ENCODE measurements around the gene SFMBT2. TPM values are rescaled to one million over a fixed set of nuclear protein-coding genes. Genes with fewer than 3 reads are reported as not detected.

The SFMBT2 gene
- total and polyA plus RNA-seq, 10 of the 15 experiments (the other 5 are each of a cell fraction or from before 2014, with no cell fraction given): 2.8 to 29.6 (median 15.1) TPM

- ChIA-PET SMC1A (ENCODE audit: uncharacterized antibody, unreplicated experiment) (interaction anchor here (1.9 kb wide), 1 partner anchor 39 kb away, joined by 5 read pairs; no protein-coding TSS in a partner anchor), CTCF (no interaction called here)
Measured at GRCh38 chr10:7364474-7364873, 46.4 kb downstream of the SFMBT2 start.

More at GRCh38 chr10:7364474-7364873, 46.4 kb downstream of the SFMBT2 start:
- DNase-seq (ENCODE audit: low read depth, low spot score) (no peak), FAIRE-seq (no peak), ATAC-seq (no peak)
- intact Hi-C loops (cut with micrococcal nuclease; ENCODE audit: unreplicated experiment): no loop called here
- Histone ChIP-seq H3K27ac (ENCODE audit: control insufficient read depth, insufficient read depth) (no peak overlapping the region), H3K27me3 (replicated peaks in 1 of 2; ENCODE audit: control insufficient read depth in 2 of 2, insufficient read depth in 2 of 2, low read length in 1 of 2) (no peaks in the 10 kb centered on the region), H3K36me3 (ENCODE audit: control insufficient read depth in 2 of 2, insufficient read depth in 2 of 2, low read length in 1 of 2) (peaks cover 39 to 69% of the 10 kb centered on the region in 2 experiments), H3K9me3 (replicated peaks; ENCODE audit: control insufficient read depth, insufficient read depth, low read length) (peaks cover 24% of the 10 kb centered on the region), H3K4me3 (no peak overlapping the region), H3K79me2 (ENCODE audit: control insufficient read depth, insufficient read depth, low read length) (peaks cover 7% of the 10 kb centered on the region), H2AFZ (ENCODE audit: control insufficient read depth, low read depth, low read length) (no peak overlapping the region), H3K4me1 (ENCODE audit: control insufficient read depth, insufficient read depth, low read length) (no peaks in the 10 kb centered on the region), H3K4me2 (ENCODE audit: control insufficient read depth, insufficient read depth) (no peak overlapping the region), H3K9ac (ENCODE audit: control insufficient read depth, insufficient read depth, low read length) (no peak overlapping the region), H4K20me1 (ENCODE audit: control insufficient read depth, insufficient read depth) (no peaks in the 10 kb centered on the region)
- POLR2A ChIA-PET: interaction anchor here (0.6 kb wide), 1 partner anchor 46 kb away, joined by 7 read pairs; the partner anchor contains the start of gene SFMBT2
- in situ Hi-C loops (cut with MboI): no loop called here
- WGBS (ENCODE audit: insufficient coverage, insufficient replicate concordance, low lambda C conversion rate, missing lambda C conversion rate): 97% methylated on average over 6 of the region's 6 CpGs
- RAD21 ChIA-PET (ENCODE audit: unreplicated experiment): no interaction called here
- no peak for TF ChIP-seq MAX (IDR thresholded peaks at IDR 0.05; ENCODE audit: low read depth, low read length)
- TF ChIP-seq POLR2AphosphoS5 (IDR thresholded peaks at IDR 0.05; ENCODE audit: low read length): no peak
- TF ChIP-seq LARP7 (IDR thresholded peaks at IDR 0.05): no peak
- TF ChIP-seq, protein P1, sequence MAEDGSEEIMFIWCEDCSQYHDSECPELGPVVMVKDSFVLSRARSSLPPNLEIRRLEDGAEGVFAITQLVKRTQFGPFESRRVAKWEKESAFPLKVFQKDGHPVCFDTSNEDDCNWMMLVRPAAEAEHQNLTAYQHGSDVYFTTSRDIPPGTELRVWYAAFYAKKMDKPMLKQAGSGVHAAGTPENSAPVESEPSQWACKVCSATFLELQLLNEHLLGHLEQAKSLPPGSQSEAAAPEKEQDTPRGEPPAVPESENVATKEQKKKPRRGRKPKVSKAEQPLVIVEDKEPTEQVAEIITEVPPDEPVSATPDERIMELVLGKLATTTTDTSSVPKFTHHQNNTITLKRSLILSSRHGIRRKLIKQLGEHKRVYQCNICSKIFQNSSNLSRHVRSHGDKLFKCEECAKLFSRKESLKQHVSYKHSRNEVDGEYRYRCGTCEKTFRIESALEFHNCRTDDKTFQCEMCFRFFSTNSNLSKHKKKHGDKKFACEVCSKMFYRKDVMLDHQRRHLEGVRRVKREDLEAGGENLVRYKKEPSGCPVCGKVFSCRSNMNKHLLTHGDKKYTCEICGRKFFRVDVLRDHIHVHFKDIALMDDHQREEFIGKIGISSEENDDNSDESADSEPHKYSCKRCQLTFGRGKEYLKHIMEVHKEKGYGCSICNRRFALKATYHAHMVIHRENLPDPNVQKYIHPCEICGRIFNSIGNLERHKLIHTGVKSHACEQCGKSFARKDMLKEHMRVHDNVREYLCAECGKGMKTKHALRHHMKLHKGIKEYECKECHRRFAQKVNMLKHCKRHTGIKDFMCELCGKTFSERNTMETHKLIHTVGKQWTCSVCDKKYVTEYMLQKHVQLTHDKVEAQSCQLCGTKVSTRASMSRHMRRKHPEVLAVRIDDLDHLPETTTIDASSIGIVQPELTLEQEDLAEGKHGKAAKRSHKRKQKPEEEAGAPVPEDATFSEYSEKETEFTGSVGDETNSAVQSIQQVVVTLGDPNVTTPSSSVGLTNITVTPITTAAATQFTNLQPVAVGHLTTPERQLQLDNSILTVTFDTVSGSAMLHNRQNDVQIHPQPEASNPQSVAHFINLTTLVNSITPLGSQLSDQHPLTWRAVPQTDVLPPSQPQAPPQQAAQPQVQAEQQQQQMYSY (CRISPR knock-in tag; IDR thresholded peaks at IDR 0.05): no peak
- TF ChIP-seq MTA2 (IDR thresholded peaks at IDR 0.05; ENCODE audit: low read depth): no peak
- no peak for TF ChIP-seq ZZZ3 (IDR thresholded peaks at IDR 0.05; ENCODE audit: control insufficient read depth, insufficient read length, low read depth)
- TF ChIP-seq CBX5 (IDR thresholded peaks at IDR 0.05; ENCODE audit: low read depth): no peak
- TF ChIP-seq SMARCA5 (IDR thresholded peaks at IDR 0.05): no peak
- no peak for TF ChIP-seq TAF1 (IDR thresholded peaks at IDR 0.05; ENCODE audit: borderline replicate concordance, low read depth, low read length)
- TF ChIP-seq KLF5 (IDR thresholded peaks at IDR 0.05; ENCODE audit: partially characterized antibody): no peak
- no peak for TF ChIP-seq MTA3 (IDR thresholded peaks at IDR 0.05; ENCODE audit: borderline replicate concordance, low read length)
- TF ChIP-seq, protein P2, sequence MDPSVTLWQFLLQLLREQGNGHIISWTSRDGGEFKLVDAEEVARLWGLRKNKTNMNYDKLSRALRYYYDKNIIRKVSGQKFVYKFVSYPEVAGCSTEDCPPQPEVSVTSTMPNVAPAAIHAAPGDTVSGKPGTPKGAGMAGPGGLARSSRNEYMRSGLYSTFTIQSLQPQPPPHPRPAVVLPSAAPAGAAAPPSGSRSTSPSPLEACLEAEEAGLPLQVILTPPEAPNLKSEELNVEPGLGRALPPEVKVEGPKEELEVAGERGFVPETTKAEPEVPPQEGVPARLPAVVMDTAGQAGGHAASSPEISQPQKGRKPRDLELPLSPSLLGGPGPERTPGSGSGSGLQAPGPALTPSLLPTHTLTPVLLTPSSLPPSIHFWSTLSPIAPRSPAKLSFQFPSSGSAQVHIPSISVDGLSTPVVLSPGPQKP (IDR thresholded peaks at IDR 0.05; ENCODE audit: low read depth, low read length): no peak
- no peak for TF ChIP-seq HSF1 (IDR thresholded peaks at IDR 0.05; ENCODE audit: low read depth, low read length)
- TF ChIP-seq BRCA1 (IDR thresholded peaks at IDR 0.05; ENCODE audit: low read depth, low read length): no peak
- no peak for TF ChIP-seq FOS (IDR thresholded peaks at IDR 0.05; ENCODE audit: borderline replicate concordance, extremely low read depth, insufficient read length)
- TF ChIP-seq ZNF217 (IDR thresholded peaks at IDR 0.05): no peak
- TF ChIP-seq JUNB (IDR thresholded peaks at IDR 0.05): no peak
- TF ChIP-seq, protein P3, sequence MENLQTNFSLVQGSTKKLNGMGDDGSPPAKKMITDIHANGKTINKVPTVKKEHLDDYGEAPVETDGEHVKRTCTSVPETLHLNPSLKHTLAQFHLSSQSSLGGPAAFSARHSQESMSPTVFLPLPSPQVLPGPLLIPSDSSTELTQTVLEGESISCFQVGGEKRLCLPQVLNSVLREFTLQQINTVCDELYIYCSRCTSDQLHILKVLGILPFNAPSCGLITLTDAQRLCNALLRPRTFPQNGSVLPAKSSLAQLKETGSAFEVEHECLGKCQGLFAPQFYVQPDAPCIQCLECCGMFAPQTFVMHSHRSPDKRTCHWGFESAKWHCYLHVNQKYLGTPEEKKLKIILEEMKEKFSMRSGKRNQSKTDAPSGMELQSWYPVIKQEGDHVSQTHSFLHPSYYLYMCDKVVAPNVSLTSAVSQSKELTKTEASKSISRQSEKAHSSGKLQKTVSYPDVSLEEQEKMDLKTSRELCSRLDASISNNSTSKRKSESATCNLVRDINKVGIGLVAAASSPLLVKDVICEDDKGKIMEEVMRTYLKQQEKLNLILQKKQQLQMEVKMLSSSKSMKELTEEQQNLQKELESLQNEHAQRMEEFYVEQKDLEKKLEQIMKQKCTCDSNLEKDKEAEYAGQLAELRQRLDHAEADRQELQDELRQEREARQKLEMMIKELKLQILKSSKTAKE (IDR thresholded peaks at IDR 0.05; ENCODE audit: low read depth, poor library complexity, severe bottlenecking): no peak
- no TSS peak for BruUV-seq (replicated peaks)
